IPS DF 6.9 (cell line): Measurements from ENCODE around the gene BMERB1.

Experiments
- DNase-seq: peaks from one replicate; pipeline ENCODE4 v3.0.0-alpha.2; 2013; ENCODE audit warnings: low read depth, low spot score
- H3K27ac ChIP-seq: one replicate; pipeline ENCODE4 v1.5.1; 2013; ENCODE audit warnings: low read length, control low read depth
- H3K27me3 ChIP-seq: 2 replicates; pipeline ENCODE4 v1.6.1; 2013; ENCODE audit warnings: mild to moderate bottlenecking, low read length; ENCODE audit not compliant: control insufficient read depth, insufficient read depth
- H3K36me3 ChIP-seq: 2 replicates; pipeline ENCODE4 v1.6.1; 2013; ENCODE audit warnings: low read length; ENCODE audit not compliant: control insufficient read depth, insufficient read depth
- H3K4me1 ChIP-seq: 2 replicates; pipeline ENCODE4 v1.6.1; 2013; ENCODE audit warnings: low read length; ENCODE audit not compliant: control insufficient read depth, insufficient read depth
- H3K4me3 ChIP-seq: 2 replicates; pipeline ENCODE4 v1.5.1; 2013; ENCODE audit warnings: mild to moderate bottlenecking, low read length
- H3K9me3 ChIP-seq: 2 replicates; pipeline ENCODE4 v1.6.1; 2013; ENCODE audit warnings: low read length, inconsistent platforms; ENCODE audit not compliant: control insufficient read depth, insufficient read depth
- WGBS: extraction: QIAGEN DNeasy Blood & Tissue Kit; methylation state at CpG from one replicate; pipeline ENCODE4 v1.1.7; 2013; ENCODE audit warnings: mixed read lengths, missing lambda C conversion rate; ENCODE audit not compliant: insufficient read length, insufficient coverage; 5-methylcytosine and 5-hydroxymethylcytosine counted together

Gene BMERB1

GRCh38 chr16:15511759-15512487, 77.5 kb downstream of the BMERB1 start:
- no CpG with 5 or more reads among the region's 11 CpGs for WGBS

GRCh38 chr16:15513156-15513555, 78.8 kb downstream of the BMERB1 start:
- DNase-seq: no peak
- no peaks in the 10 kb centered on the region for H3K36me3 ChIP-seq
- no peaks in the 10 kb centered on the region for H3K27me3 ChIP-seq
- no peaks in the 10 kb centered on the region for H3K9me3 ChIP-seq
- no peak overlapping the region for H3K4me3 ChIP-seq
- no CpG with 5 or more reads among the region's 11 CpGs for WGBS
- peaks cover 8% of the 10 kb centered on the region for H3K4me1 ChIP-seq
- no peak overlapping the region for H3K27ac ChIP-seq

More at GRCh38 chr16:15511759-15512487, 77.5 kb downstream of the BMERB1 start:
- no peak overlapping the region for H3K4me3 ChIP-seq
- no peak overlapping the region for H3K27ac ChIP-seq
- H3K4me1 ChIP-seq: peaks cover 8% of the 10 kb centered on the region
- no peaks in the 10 kb centered on the region for H3K36me3 ChIP-seq
- no peaks in the 10 kb centered on the region for H3K9me3 ChIP-seq
- no peak for DNase-seq
- H3K27me3 ChIP-seq: no peaks in the 10 kb centered on the region

GRCh38 chr16:15515992-15516391, 81.6 kb downstream of the BMERB1 start:
- no peak overlapping the region for H3K27ac ChIP-seq
- no peaks in the 10 kb centered on the region for H3K4me1 ChIP-seq
- no peaks in the 10 kb centered on the region for H3K27me3 ChIP-seq
- H3K4me3 ChIP-seq: no peak overlapping the region
- no peaks in the 10 kb centered on the region for H3K9me3 ChIP-seq
- no CpG with 5 or more reads among the region's 4 CpGs for WGBS
- no peak for DNase-seq
- H3K36me3 ChIP-seq: no peaks in the 10 kb centered on the region

GRCh38 chr16:15516609-15517008, 82.2 kb downstream of the BMERB1 start:
- Histone ChIP-seq H3K36me3 (no peaks in the 10 kb centered on the region), H3K9me3 (no peaks in the 10 kb centered on the region), H3K4me3 (no peak overlapping the region), H3K27ac (no peak overlapping the region), H3K27me3 (no peaks in the 10 kb centered on the region), H3K4me1 (no peaks in the 10 kb centered on the region)
- WGBS: no CpG with 5 or more reads among the region's 5 CpGs
- DNase-seq: no peak

GRCh38 chr16:15517743-15518377, 83.5 kb downstream of the BMERB1 start:
- no peak overlapping the region for H3K27ac ChIP-seq
- WGBS: 98% methylated on average over 3 of the region's 3 CpGs
- H3K4me1 ChIP-seq: no peaks in the 10 kb centered on the region
- H3K36me3 ChIP-seq: no peaks in the 10 kb centered on the region
- no peak for DNase-seq
- H3K27me3 ChIP-seq: no peaks in the 10 kb centered on the region
- H3K9me3 ChIP-seq: no peaks in the 10 kb centered on the region
- H3K4me3 ChIP-seq: no peak overlapping the region

GRCh38 chr16:15518381-15519351, 84.3 kb downstream of the BMERB1 start:
- Histone ChIP-seq H3K27me3 (no peaks in the 10 kb centered on the region), H3K27ac (no peak overlapping the region), H3K4me1 (no peaks in the 10 kb centered on the region), H3K9me3 (no peaks in the 10 kb centered on the region), H3K4me3 (no peak overlapping the region), H3K36me3 (no peaks in the 10 kb centered on the region)
- no CpG with 5 or more reads among the region's 12 CpGs for WGBS
- no peak for DNase-seq

GRCh38 chr16:15519790-15520189, 85.4 kb downstream of the BMERB1 start:
- Histone ChIP-seq H3K4me3 (no peak overlapping the region), H3K4me1 (no peaks in the 10 kb centered on the region), H3K27ac (no peak overlapping the region), H3K9me3 (no peaks in the 10 kb centered on the region), H3K36me3 (no peaks in the 10 kb centered on the region), H3K27me3 (no peaks in the 10 kb centered on the region)
- DNase-seq: no peak
- no CpG with 5 or more reads among the region's 9 CpGs for WGBS

GRCh38 chr16:15521390-15521757, 87.0 kb downstream of the BMERB1 start:
- DNase-seq: no peak
- Histone ChIP-seq H3K27me3 (no peaks in the 10 kb centered on the region), H3K36me3 (no peaks in the 10 kb centered on the region), H3K9me3 (no peaks in the 10 kb centered on the region), H3K4me3 (no peak overlapping the region), H3K27ac (no peak overlapping the region), H3K4me1 (no peaks in the 10 kb centered on the region)

- H3K36me3 ChIP-seq: no peaks in the 10 kb centered on the region
- no peak overlapping the region for H3K27ac ChIP-seq
- H3K27me3 ChIP-seq: no peaks in the 10 kb centered on the region
- DNase-seq: no peak
- no peaks in the 10 kb centered on the region for H3K4me1 ChIP-seq
- no peaks in the 10 kb centered on the region for H3K9me3 ChIP-seq
- no peak overlapping the region for H3K4me3 ChIP-seq
- WGBS: no CpG with 5 or more reads among the region's 10 CpGs
These were observed 87.5 kb downstream of the BMERB1 start for GRCh38 chr16:15521758-15522509.

- no peak overlapping the region for H3K27ac ChIP-seq
- H3K4me1 ChIP-seq: no peaks in the 10 kb centered on the region
- WGBS: no CpG with 5 or more reads among the region's 10 CpGs
- H3K9me3 ChIP-seq: no peaks in the 10 kb centered on the region
- no peak overlapping the region for H3K4me3 ChIP-seq
- no peak for DNase-seq
- no peaks in the 10 kb centered on the region for H3K36me3 ChIP-seq
- H3K27me3 ChIP-seq: no peaks in the 10 kb centered on the region
These were observed 88.7 kb downstream of the BMERB1 start for GRCh38 chr16:15523092-15523541.
